SU-DHL-6 (cell line): Measurements from ENCODE around the gene PSMB1.

ENCODE experiments used
- H2AFZ ChIP-seq: fragments of 200-600 bp; sonication (generic); 2 replicates; pipeline ENCODE4 v1.6.1; 2014; ENCODE audit warnings: low read depth, mild to moderate bottlenecking, moderate library complexity, mixed read lengths, antibody characterized with exemption, low read length; ENCODE audit not compliant: severe bottlenecking
- H3F3A ChIP-seq: fragments of 200-600 bp; shearing (Covaris generic); 2 replicates; pipeline ENCODE4 v1.6.0; 2016; ENCODE audit warnings: antibody characterized with exemption, mild to moderate bottlenecking; ENCODE audit not compliant: insufficient read depth
- H3K27ac ChIP-seq: fragments of 200-600 bp; sonication (generic); 2 replicates; pipeline ENCODE4 v1.5.1; 2016; ENCODE audit warnings: low read depth, mild to moderate bottlenecking, low read length, moderate library complexity, mixed read lengths
- H3K27me3 ChIP-seq: fragments of 200-600 bp; sonication (generic), shearing (Covaris generic); 2 replicates; pipeline ENCODE4 v1.6.0; 2014; ENCODE audit warnings: mild to moderate bottlenecking, low read length
- H3K36me3 ChIP-seq: fragments of 200-600 bp; sonication (generic); 2 replicates; pipeline ENCODE4 v1.6.1; 2014; ENCODE audit warnings: mild to moderate bottlenecking, low read length, mixed read lengths
- H3K4me2 ChIP-seq: fragments of 300-600, 200-600 bp; shearing (Covaris generic), sonication (generic); 2 replicates; pipeline ENCODE4 v1.6.0; 2014; ENCODE audit warnings: low read length, low read depth, mild to moderate bottlenecking; ENCODE audit not compliant: poor library complexity, severe bottlenecking
- H3K4me3 ChIP-seq: fragments of 200-600 bp; sonication (generic); 2 replicates; pipeline ENCODE4 v1.5.1; 2014; ENCODE audit warnings: antibody characterized with exemption, low read length, mild to moderate bottlenecking, mixed read lengths; ENCODE audit not compliant: insufficient read depth, poor library complexity, severe bottlenecking
- H3K79me2 ChIP-seq: fragments of 200-600 bp; sonication (generic); 2 replicates; pipeline ENCODE4 v1.6.1; 2014; ENCODE audit warnings: mild to moderate bottlenecking, low read length, moderate library complexity; ENCODE audit not compliant: insufficient read depth
- H3K9ac ChIP-seq: fragments of 200-600 bp; sonication (generic); 2 replicates; pipeline ENCODE4 v1.7.0; 2014; ENCODE audit warnings: mild to moderate bottlenecking, low read length
- H3K9me2 ChIP-seq: fragments of 200-600 bp; sonication (generic); replicated peaks from 2 replicates; pipeline ENCODE4 v1.6.1; 2014; ENCODE audit warnings: low read length; ENCODE audit not compliant: insufficient read depth
- H3K9me3 ChIP-seq: fragments of 200-600 bp; sonication (generic); 2 replicates; pipeline ENCODE4 v1.6.1; 2014; ENCODE audit warnings: low read length, mixed read lengths; ENCODE audit not compliant: insufficient read depth
- H4K20me1 ChIP-seq: fragments of 200-600 bp; sonication (generic); 2 replicates; pipeline ENCODE4 v1.6.1; 2014; ENCODE audit warnings: low read depth, mild to moderate bottlenecking, antibody characterized with exemption, low read length, moderate library complexity, mixed read lengths
- CTCF ChIP-seq: fragments of 200-600 bp; sonication (generic); IDR thresholded peaks from one replicate; pipeline ENCODE4 v1.5.1; 2017; ENCODE audit warnings: antibody characterized with exemption, mild to moderate bottlenecking, low read length, moderate library complexity; ENCODE audit not compliant: insufficient read depth, poor library complexity, severe bottlenecking
- EZH2phosphoT487 ChIP-seq: fragments of 200-600 bp; sonication (generic), shearing (Covaris generic); conservative IDR thresholded peaks from 2 replicates; pipeline ENCODE4 v1.6.1; 2018; ENCODE audit warnings: mild to moderate bottlenecking, antibody characterized with exemption, low read length, moderate library complexity, mixed read lengths

PSMB1 gene

GRCh38 chr6:170555305-170555704, 2.2 kb upstream of the PSMB1 start:
- H3K9me3 ChIP-seq = no peaks in the 10 kb centered on the region
- H3K36me3 ChIP-seq = 0 out of 2 replicates have a peak, but pooled peaks cover 6% of the 10 kb centered on the region

GRCh38 chr6:170554796-170555137, 1.7 kb upstream of the PSMB1 start:
- H3K36me3 ChIP-seq = peaks cover 7% of the 10 kb centered on the region; the same call in 1 of the 2 replicates
- peak overlapping the region; percentile 43 for H3K27ac ChIP-seq
- H3K9me2 ChIP-seq = no peaks in the 10 kb centered on the region
- H2AFZ ChIP-seq = peak overlapping the region; percentile 60
- H3K4me2 ChIP-seq = peak overlapping the region; percentile 97
- no peaks in the 10 kb centered on the region for H3K27me3 ChIP-seq
- peak overlapping the region; percentile 87 for H3K9ac ChIP-seq
- no peaks in the 10 kb centered on the region for H3K9me3 ChIP-seq
- H3K4me3 ChIP-seq = peak overlapping the region; percentile 98
- H3K79me2 ChIP-seq = peaks cover 73% of the 10 kb centered on the region
- H4K20me1 ChIP-seq = peaks cover 11% of the 10 kb centered on the region; the same call in 1 of the 2 replicates
- TF ChIP-seq CTCF (no peak), EZH2phosphoT487 (no peak)
- peaks cover 9% of the 10 kb centered on the region for H3F3A ChIP-seq

More at GRCh38 chr6:170555305-170555704, 2.2 kb upstream of the PSMB1 start:
- Histone ChIP-seq H2AFZ (no peak overlapping the region), H3K27ac (no peak overlapping the region), H4K20me1 (peaks cover 6% of the 10 kb centered on the region; the same call in 1 of the 2 replicates), H3K9ac (peak overlapping the region; percentile 87), H3K79me2 (peaks cover 69% of the 10 kb centered on the region), H3K4me3 (peak overlapping the region; percentile 98), H3K4me2 (peak overlapping the region; percentile 97), H3F3A (peaks cover 8% of the 10 kb centered on the region), H3K27me3 (no peaks in the 10 kb centered on the region), H3K9me2 (no peaks in the 10 kb centered on the region)
- no peak for TF ChIP-seq CTCF
- TF ChIP-seq EZH2phosphoT487 = no peak

- Histone ChIP-seq H3K4me3 (peak within 1 kb of the TSS; percentile 98), H3F3A (peaks cover 9% of the 10 kb centered on the region), H4K20me1 (peaks cover 16% of the 10 kb centered on the region; the same call in 1 of the 2 replicates), H3K9me2 (no peaks in the 10 kb centered on the region), H3K36me3 (peaks cover 8% of the 10 kb centered on the region; the same call in 1 of the 2 replicates), H3K27ac (peak within 1 kb of the TSS; percentile 69), H3K4me2 (peak within 1 kb of the TSS; percentile 97), H3K79me2 (peaks cover 77% of the 10 kb centered on the region), H3K9ac (peak within 1 kb of the TSS; percentile 87), H3K9me3 (no peaks in the 10 kb centered on the region), H3K27me3 (no peaks in the 10 kb centered on the region), H2AFZ (peak within 1 kb of the TSS; percentile 90)
- TF ChIP-seq CTCF (no peak), EZH2phosphoT487 (no peak)
These were observed 1.1 kb upstream of the PSMB1 start, which contains the start of gene TBP for GRCh38 chr6:170554013-170554795. Gene TBP (plus strand): TSS chr6:170554369. CDS start chr6:170557030, 2,661 bp downstream.
